ENCODE measurements around the gene CELA3B.

The CELA3B gene

GRCh38 chr1:21950734-21951133 is 26.1 kb upstream of the CELA3B start:
- no peak for DNase-seq (ENCODE audit: low spot score)
- TF ChIP-seq CTCF (IDR thresholded peaks at IDR 0.05; ENCODE audit: extremely low read depth, missing control alignments) = no peak

- no peak for DNase-seq (ENCODE audit: low spot score)
- TF ChIP-seq CTCF (IDR thresholded peaks at IDR 0.05; ENCODE audit: extremely low read depth, missing control alignments) = no peak
Observed at GRCh38 chr1:21951226-21951870, 25.5 kb upstream of the CELA3B start.

DNA sequence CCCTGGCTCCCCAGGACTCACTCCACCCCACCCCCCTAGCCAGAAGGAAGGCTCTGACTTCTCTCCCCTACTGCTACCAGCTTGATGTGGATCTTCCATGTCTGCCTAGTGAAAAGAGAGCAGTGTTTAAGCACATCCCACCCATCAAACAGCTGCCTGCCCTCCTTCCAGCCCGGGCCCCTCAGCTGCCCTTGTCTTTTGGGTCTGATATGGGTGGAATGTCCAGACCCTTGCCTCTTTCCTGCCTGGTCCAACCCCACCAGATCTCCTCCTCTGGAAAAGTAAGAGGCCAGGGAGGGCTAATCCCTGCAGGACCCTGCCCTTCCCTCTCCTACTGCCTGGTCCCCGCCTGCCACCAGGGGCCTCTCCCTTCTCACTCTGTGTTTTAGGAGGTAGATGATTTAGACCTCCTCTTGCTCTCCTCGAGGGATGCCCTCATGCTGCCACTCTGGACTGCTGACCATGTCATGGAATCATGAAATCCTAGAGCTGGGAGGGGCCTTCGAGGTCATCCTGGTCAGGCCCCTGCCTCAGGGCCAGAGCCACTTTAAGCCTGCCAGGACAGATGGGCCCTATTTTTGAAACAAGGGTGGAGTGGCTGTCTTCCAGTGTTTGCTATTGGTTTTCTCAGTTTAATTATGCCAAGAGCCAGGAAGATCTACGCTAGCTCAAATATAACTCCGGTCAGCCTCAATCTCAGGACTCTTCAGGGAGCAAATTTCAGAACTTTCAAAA is 23.9 kb upstream of the CELA3B start:
- no peak for TF ChIP-seq CTCF (IDR thresholded peaks at IDR 0.05; ENCODE audit: extremely low read depth, missing control alignments)

GRCh38 chr1:21955058-21955457 is 21.8 kb upstream of the CELA3B start:
- no peak for TF ChIP-seq CTCF (IDR thresholded peaks at IDR 0.05; ENCODE audit: extremely low read depth, missing control alignments)
- DNase-seq (ENCODE audit: low spot score) = no peak

More for the DNA sequence above, 23.9 kb upstream of the CELA3B start:
- no peak for DNase-seq (ENCODE audit: low spot score)

- no peak for TF ChIP-seq CTCF (IDR thresholded peaks at IDR 0.05; ENCODE audit: extremely low read depth, missing control alignments)
- no peak for DNase-seq (ENCODE audit: low spot score)
Observed at GRCh38 chr1:21955501-21956281, 21.1 kb upstream of the CELA3B start.

GRCh38 chr1:21956720-21957552 is 19.9 kb upstream of the CELA3B start:
- DNase-seq (ENCODE audit: low spot score) = no peak
- TF ChIP-seq CTCF (IDR thresholded peaks at IDR 0.05; ENCODE audit: extremely low read depth, missing control alignments) = no peak

Measured in GM20000 (cell line).